T-cell (primary cell): ENCODE measurements around the gene CDC42BPA. TPM values are rescaled to one million over a fixed set of nuclear protein-coding genes. Genes with fewer than 3 reads are reported as not detected.

Experiments used
- ATAC-seq, 4 experiments: fragments of 200-7000 bp in 3 of 4; fragments of 150-1000 bp in 1 of 4; cut with Tn5 transposase; replicated peaks in 1 of 4; 1 replicate in 3 of 4; 2 replicates in 1 of 4; pipeline ENCODE4 v1.10.0; 2021; ENCODE audit warnings: moderate library complexity in 3 of 4, mild to moderate bottlenecking in 2 of 4, moderate number of reproducible peaks in 1 of 4
- CTCF ChIA-PET, 2 donors: fragments of 300-600 bp; sonication (Branson Sonifier 250); formaldehyde crosslinking; loops; one replicate each; lab custom pipeline; 2022; ENCODE audit warnings: antibody characterized with exemption in 2 of 2; lab: Charles Lee
- POLR2A ChIA-PET, 2 donors: fragments of 300-600 bp; sonication (Branson Sonifier 250); formaldehyde crosslinking; loops; one replicate each; lab custom pipeline; 2022; ENCODE audit warnings: antibody characterized with exemption in 2 of 2; lab: Charles Lee
- DNase-seq, 35 experiments: peaks; one replicate each; pipeline versions ENCODE4 v3.0.0 to v3.0.0-alpha.2; 2013 to 2023
- H3K27ac ChIP-seq: one replicate; pipeline ENCODE4 v1.5.1; 2013; ENCODE audit warnings: low read length
- H3K27me3 ChIP-seq, 2 experiments: replicated peaks in 1 of 2; 1 replicate in 1 of 2; 2 replicates in 1 of 2; pipeline versions ENCODE4 v1.6.1 to v1.7.0; 2013; ENCODE audit warnings: low read length in 1 of 2, mixed read lengths in 1 of 2; ENCODE audit not compliant: control insufficient read depth in 2 of 2, insufficient read depth in 2 of 2; ENCODE audit errors: extremely low read depth in 1 of 2
- H3K36me3 ChIP-seq, 2 donors: 1 replicate in 1 of 2; 2 replicates in 1 of 2; pipeline versions ENCODE4 v1.6.1 to v1.7.0; 2013; ENCODE audit warnings: low read length in 1 of 2; ENCODE audit not compliant: control insufficient read depth in 2 of 2, insufficient read depth in 1 of 2; ENCODE audit errors: extremely low read depth in 1 of 2
- H3K4me1 ChIP-seq, 2 experiments: 1 replicate in 1 of 2; 2 replicates in 1 of 2; pipeline versions ENCODE4 v1.6.1 to v1.7.0; 2013; ENCODE audit warnings: low read length in 2 of 2, mixed read lengths in 1 of 2; ENCODE audit not compliant: insufficient read depth in 2 of 2, control insufficient read depth in 1 of 2; ENCODE audit errors: extremely low read depth in 1 of 2
- H3K4me3 ChIP-seq, 2 donors: 1 replicate in 1 of 2; 2 replicates in 1 of 2; pipeline versions ENCODE4 v1.5.1 to v1.7.0; 2013; ENCODE audit warnings: mild to moderate bottlenecking in 2 of 2, low read length in 1 of 2, moderate library complexity in 1 of 2; ENCODE audit not compliant: control insufficient read depth in 1 of 2; ENCODE audit errors: extremely low read depth in 1 of 2
- H3K9me3 ChIP-seq: 2 replicates; pipeline ENCODE4 v1.7.0; 2013
- H3K27ac Mint-ChIP-seq, 2 donors: one replicate each; pipeline ENCODE4 v1.8.0; 2020 to 2021; ENCODE audit warnings: mild to moderate bottlenecking in 2 of 2, mixed read lengths in 2 of 2
- H3K27me3 Mint-ChIP-seq, 2 donors: one replicate each; pipeline ENCODE4 v1.8.0; 2021 to 2022; ENCODE audit warnings: mixed read lengths in 2 of 2
- H3K36me3 Mint-ChIP-seq: one replicate; pipeline ENCODE4 v1.8.0; 2021; ENCODE audit warnings: mixed read lengths
- H3K4me1 Mint-ChIP-seq, 3 donors: one replicate each; pipeline ENCODE4 v1.8.0; 2020 to 2022; ENCODE audit warnings: mixed read lengths in 3 of 3, mild to moderate bottlenecking in 1 of 3
- H3K4me3 Mint-ChIP-seq, 3 donors: one replicate each; pipeline ENCODE4 v1.8.0; 2020 to 2022; ENCODE audit warnings: mild to moderate bottlenecking in 3 of 3, mixed read lengths in 3 of 3, moderate library complexity in 3 of 3
- H3K9me3 Mint-ChIP-seq, 3 donors: one replicate each; pipeline ENCODE4 v1.8.0; 2020 to 2022; ENCODE audit warnings: mixed read lengths in 3 of 3
- WGBS: methylation state at CpG from one replicate; pipeline ENCODE4 v1.1.5; 2013; ENCODE audit warnings: missing lambda C conversion rate; ENCODE audit not compliant: insufficient coverage; 5-methylcytosine and 5-hydroxymethylcytosine counted together
- total RNA-seq, 35 experiments: library from RNA in 6 of 35; stranded (reverse) in 6 of 35; fragments of 120-200 nt in 1 of 35; gene quantifications; one replicate each; pipeline versions ENCODE4 v1.2.1 to v1.2.4 and lab custom pipeline; 2013 to 2026

CDC42BPA gene
- total RNA-seq, 5 donors from 2014 or later (not counting 1 experiment from before 2014, with no cell fraction given): 0.33 to 1.6 (median 0.86) TPM

DNA sequence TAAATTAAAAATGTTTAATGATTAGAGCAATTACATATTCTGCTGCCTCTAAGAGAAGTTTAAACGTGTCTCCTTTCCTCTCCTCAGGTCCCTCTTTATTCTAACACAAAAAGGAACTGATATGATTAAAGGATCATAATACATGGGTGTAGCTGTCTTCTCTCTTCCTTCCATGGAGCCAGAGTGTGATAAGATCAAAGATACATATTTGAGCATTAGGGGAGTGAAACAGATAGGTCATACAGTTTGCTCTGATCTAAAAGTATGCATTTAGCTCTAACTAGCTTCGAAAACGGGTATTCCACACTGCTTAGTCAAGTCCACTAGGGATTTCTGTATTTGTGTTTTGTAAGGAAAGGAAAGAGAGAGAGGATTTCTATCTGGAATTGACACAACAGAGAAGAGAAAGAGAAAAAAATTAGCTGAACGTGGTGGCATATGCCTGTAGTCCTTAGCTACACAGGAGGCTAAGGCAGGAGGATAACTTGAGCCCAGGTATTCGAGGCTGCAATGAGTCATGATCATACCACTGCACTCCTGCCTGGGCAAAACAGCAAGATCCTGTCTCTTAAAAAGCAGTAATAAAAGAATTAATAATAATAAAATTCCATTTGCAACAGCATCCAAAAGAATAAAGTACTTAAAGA lies 63.1 kb downstream of the CDC42BPA start:
- Mint-ChIP-seq H3K4me3 (no peak overlapping the region), H3K36me3 (no peaks in the 10 kb centered on the region), H3K27ac (no peak overlapping the region), H3K4me1 (no peaks in the 10 kb centered on the region), H3K27me3 (peaks cover 0 to 8% of the 10 kb centered on the region in 2 donors), H3K9me3 (no peaks in the 10 kb centered on the region)
- H3K27ac ChIP-seq: no peak overlapping the region
- H3K4me3 ChIP-seq: no peak overlapping the region
- ATAC-seq (no peak), DNase-seq (no peak)
- CTCF ChIA-PET: no interaction called here
- no peaks in the 10 kb centered on the region for H3K4me1 ChIP-seq
- 75% methylated on average over 2 of the region's 5 CpGs for WGBS
- H3K9me3 ChIP-seq: no peaks in the 10 kb centered on the region
- no peaks in the 10 kb centered on the region for H3K27me3 ChIP-seq
- H3K36me3 ChIP-seq: no peaks in the 10 kb centered on the region
- POLR2A ChIA-PET: no interaction called here

DNA sequence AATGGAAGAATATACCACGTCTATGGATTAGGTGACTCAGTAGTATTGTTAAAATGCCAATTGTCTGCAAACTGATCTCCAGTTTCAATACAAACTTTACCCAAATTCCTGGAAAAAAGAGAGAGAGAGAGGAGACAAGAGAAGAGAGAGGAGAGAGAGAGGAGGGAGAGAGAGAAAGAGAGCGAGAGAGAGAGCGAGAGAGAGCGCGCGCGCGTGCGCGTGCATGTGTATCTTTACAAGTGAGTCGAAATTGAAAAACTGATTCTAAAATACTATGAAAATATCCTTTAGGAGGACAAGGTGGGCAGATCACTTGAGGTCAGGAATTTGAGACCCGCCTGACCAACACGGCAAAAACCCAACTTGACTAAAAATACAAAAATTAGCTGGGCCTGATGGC lies 65.2 kb downstream of the CDC42BPA start:
- Mint-ChIP-seq H3K4me3 (no peak overlapping the region), H3K27me3 (peaks cover 10 to 16% of the 10 kb centered on the region in 2 donors), H3K36me3 (no peaks in the 10 kb centered on the region), H3K4me1 (no peaks in the 10 kb centered on the region), H3K9me3 (peaks cover 0 to 2% (median 0%) of the 10 kb centered on the region in 3 donors), H3K27ac (no peak overlapping the region)
- Histone ChIP-seq H3K9me3 (no peaks in the 10 kb centered on the region), H3K27ac (no peak overlapping the region), H3K27me3 (no peaks in the 10 kb centered on the region), H3K4me3 (no peak overlapping the region), H3K36me3 (no peaks in the 10 kb centered on the region), H3K4me1 (no peaks in the 10 kb centered on the region)
- WGBS: no CpG with 5 or more reads among the region's 13 CpGs
- POLR2A ChIA-PET: no interaction called here
- DNase-seq: no peak
- ATAC-seq: no peak
- CTCF ChIA-PET: no interaction called here

DNA sequence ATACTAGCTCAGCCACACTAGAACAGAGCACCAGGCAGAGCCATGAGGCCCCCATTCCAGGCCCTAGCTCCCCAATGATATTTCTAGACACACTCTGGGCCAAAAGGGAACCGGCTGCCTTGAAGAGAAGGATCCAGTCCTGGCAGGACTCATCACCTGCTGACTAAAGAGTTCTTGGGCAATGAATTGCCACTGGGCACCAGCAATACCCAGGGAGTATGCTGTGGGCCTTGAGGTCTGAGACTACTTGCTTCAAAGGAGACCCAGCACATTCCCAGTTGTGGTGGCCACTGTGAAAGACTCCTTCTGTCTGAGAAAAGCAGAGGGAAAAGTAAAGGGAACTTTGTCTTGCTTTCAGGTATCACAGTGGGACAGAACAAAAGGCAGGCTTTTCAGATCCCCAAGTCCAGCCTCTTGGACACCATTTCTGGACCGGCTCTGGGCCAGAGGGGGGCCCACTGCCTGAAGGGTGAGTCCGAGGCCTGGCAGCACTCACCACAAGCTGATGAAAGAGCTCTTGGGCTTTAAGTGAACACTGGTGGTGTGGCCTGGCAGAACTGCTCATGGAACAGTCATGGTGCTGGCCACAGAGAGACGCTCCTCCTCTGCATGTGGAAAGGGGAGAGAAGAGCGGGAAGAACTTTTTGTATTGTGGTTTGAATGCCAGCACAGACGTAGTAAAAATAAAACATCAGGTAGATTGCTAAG lies 72.5 kb downstream of the CDC42BPA start:
- Mint-ChIP-seq H3K4me3 (no peak overlapping the region), H3K9me3 (peaks cover 0 to 9% (median 0%) of the 10 kb centered on the region in 3 donors), H3K4me1 (no peaks in the 10 kb centered on the region), H3K36me3 (no peaks in the 10 kb centered on the region), H3K27me3 (peaks cover 14 to 19% of the 10 kb centered on the region in 2 donors), H3K27ac (no peak overlapping the region)
- Histone ChIP-seq H3K27me3 (peaks cover 0 to 22% of the 10 kb centered on the region in 2 experiments), H3K36me3 (no peaks in the 10 kb centered on the region), H3K4me1 (no peaks in the 10 kb centered on the region), H3K9me3 (no peaks in the 10 kb centered on the region), H3K27ac (no peak overlapping the region), H3K4me3 (no peak overlapping the region)
- CTCF ChIA-PET: interaction anchor here in 1 of 2 donors (0.6 kb wide), 1 partner anchor 396 kb away, joined by 8 read pairs; no protein-coding TSS in a partner anchor
- POLR2A ChIA-PET: no interaction called here
- no peak for DNase-seq
- no peak for ATAC-seq
- WGBS: 90% methylated on average over 6 of the region's 6 CpGs

DNA sequence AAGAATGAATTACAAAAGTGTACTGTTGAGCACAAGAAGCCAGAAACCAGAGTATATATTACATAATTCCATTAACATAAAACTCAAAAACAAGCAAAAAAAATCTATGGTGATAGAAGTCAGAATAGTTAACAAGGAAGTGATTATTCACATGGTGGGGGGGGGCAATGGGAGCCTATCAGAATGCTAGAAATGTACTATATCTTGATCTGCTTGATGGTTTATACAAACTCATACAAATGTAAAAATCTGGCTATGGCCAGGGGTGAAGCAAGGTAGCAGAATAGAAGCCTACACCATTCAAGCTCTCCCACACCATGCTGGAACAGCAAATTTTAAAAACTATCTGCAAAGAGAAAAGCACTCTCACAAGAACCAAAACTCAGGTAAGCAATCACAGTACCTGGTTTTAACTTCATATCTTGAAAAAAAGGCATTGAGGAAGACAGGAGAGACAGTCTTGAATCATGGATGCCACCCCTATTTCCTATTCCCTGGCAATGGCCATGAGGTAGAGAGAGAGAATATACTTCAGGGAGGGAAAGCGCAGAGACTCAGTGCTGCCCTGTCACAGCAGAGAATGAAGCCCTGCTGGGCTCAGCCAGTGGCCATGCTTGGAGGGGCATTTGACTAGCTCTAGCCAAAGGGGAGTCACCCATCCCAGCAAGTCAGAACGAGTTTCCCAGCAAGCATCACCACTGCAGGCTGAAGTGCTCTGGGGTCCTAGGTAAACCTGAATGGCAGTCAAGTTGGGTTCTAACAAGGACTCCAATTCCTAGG lies 73.8 kb downstream of the CDC42BPA start:
- ATAC-seq: no peak
- Histone ChIP-seq H3K27ac (no peak overlapping the region), H3K27me3 (peaks cover 0 to 22% of the 10 kb centered on the region in 2 experiments), H3K4me3 (no peak overlapping the region), H3K4me1 (no peaks in the 10 kb centered on the region), H3K9me3 (no peaks in the 10 kb centered on the region), H3K36me3 (no peaks in the 10 kb centered on the region)
- Mint-ChIP-seq H3K4me1 (no peaks in the 10 kb centered on the region), H3K27me3 (peaks cover 18 to 24% of the 10 kb centered on the region in 2 donors), H3K4me3 (no peak overlapping the region), H3K36me3 (no peaks in the 10 kb centered on the region), H3K9me3 (peaks cover 0 to 9% (median 0%) of the 10 kb centered on the region in 3 donors), H3K27ac (no peak overlapping the region)
- DNase-seq: no peak
- 69% methylated on average over 2 of the region's 2 CpGs for WGBS
- ChIA-PET POLR2A (no interaction called here), CTCF (no interaction called here)

DNA sequence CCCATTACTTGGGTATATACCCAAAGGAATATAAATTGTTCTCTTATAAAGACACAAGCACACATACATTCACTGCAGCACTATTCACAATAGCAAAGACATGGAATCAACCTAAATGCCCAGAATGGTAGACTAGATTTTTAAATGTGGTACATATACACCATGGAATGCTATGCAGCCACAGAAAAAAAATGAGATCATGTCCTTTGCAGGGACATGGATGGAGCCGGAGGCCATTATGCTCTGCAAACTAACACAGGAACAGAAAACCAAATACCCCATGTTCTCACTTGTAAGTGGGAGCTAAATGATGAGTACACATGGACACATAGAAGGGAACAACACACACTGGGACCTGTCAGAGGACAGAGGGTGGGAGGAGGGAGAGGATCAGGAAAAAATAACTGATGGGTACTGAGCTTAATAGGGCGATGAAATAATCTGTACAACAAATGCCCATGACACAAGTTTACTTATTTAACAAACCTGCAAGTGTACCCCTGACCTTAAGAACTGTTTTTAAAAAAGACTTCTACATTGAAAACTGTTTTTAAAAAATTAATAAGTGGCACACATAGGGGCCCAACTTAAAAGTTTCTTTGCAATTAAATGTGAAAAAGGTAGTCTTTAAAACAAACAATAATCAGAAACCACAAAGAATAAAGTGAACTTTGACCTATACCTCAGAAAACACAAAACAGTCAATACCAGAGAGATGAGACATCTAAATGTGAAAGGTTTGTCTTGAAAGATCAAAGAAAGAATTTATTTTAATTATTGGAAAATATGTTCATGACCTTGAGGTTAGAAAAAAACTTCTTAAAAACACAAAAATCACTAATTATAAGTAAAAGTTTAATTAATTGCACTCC lies 75.2 kb downstream of the CDC42BPA start:
- POLR2A ChIA-PET: no interaction called here
- Histone ChIP-seq H3K36me3 (no peaks in the 10 kb centered on the region), H3K4me1 (no peaks in the 10 kb centered on the region), H3K27me3 (peaks cover 0 to 22% of the 10 kb centered on the region in 2 experiments), H3K4me3 (no peak overlapping the region), H3K9me3 (no peaks in the 10 kb centered on the region), H3K27ac (no peak overlapping the region)
- no CpG with 5 or more reads among the region's 2 CpGs for WGBS
- Mint-ChIP-seq H3K9me3 (peaks cover 0 to 7% (median 0%) of the 10 kb centered on the region in 3 donors), H3K4me3 (no peak overlapping the region), H3K4me1 (no peaks in the 10 kb centered on the region), H3K27ac (no peak overlapping the region), H3K36me3 (no peaks in the 10 kb centered on the region), H3K27me3 (peaks cover 18 to 26% of the 10 kb centered on the region in 2 donors)
- CTCF ChIA-PET: no interaction called here
- ATAC-seq: no peak
- DNase-seq: no peak

DNA sequence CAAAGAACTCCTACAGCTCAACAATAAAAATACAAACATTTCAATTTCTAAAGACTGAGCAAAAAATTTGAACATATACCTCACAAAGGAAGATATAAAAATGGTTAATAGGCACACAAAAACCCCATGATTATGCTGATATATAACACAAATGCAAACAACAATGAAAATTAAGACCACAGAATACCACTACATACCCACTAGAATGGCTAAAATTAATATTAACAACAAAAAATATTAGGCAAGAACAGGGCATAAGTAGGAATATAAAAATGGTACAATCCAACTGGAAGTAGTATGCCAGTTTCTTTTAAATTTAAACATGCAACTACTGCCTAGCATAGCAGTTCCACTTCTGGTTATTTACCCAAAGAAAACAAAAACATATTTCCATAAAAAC lies 77.3 kb downstream of the CDC42BPA start:
- Histone ChIP-seq H3K36me3 (no peaks in the 10 kb centered on the region), H3K4me1 (no peaks in the 10 kb centered on the region), H3K4me3 (no peak overlapping the region), H3K9me3 (no peaks in the 10 kb centered on the region), H3K27me3 (peaks cover 0 to 17% of the 10 kb centered on the region in 2 experiments), H3K27ac (no peak overlapping the region)
- no peaks in the 10 kb centered on the region for H3K36me3 Mint-ChIP-seq
- no peak overlapping the region for H3K4me3 Mint-ChIP-seq
- DNase-seq (no peak), ATAC-seq (no peak)
- H3K27me3 Mint-ChIP-seq: peaks cover 23 to 32% of the 10 kb centered on the region in 2 donors
- no peak overlapping the region for H3K27ac Mint-ChIP-seq
- CTCF ChIA-PET: no interaction called here
- H3K9me3 Mint-ChIP-seq: no peaks in the 10 kb centered on the region
- H3K4me1 Mint-ChIP-seq: no peaks in the 10 kb centered on the region
- POLR2A ChIA-PET: no interaction called here
